GM12878 (cell line): ENCODE data around the gene ELMO2.

ENCODE experiments used
- EED ChIP-seq: sonication (generic); IDR thresholded peaks from 2 replicates; pipeline ENCODE4 v1.6.1; 2016; ENCODE audit warnings: antibody characterized with exemption, low read depth
- TF ChIP-seq, protein P1 (sequence below), 3 experiments: IDR thresholded peaks in 2 of 3; conservative IDR thresholded peaks in 1 of 3; 2 replicates each; pipeline ENCODE4 v1.5.1; 2011; ENCODE audit warnings: low read depth in 3 of 3, low read length in 3 of 3, mild to moderate bottlenecking in 3 of 3, control low read depth in 2 of 3, moderate library complexity in 2 of 3, inconsistent platforms in 1 of 3, mixed read lengths in 1 of 3; ENCODE audit not compliant: control insufficient read depth in 2 of 3, insufficient read depth in 1 of 3; ENCODE audit errors: extremely low read depth in 1 of 3

DNA sequence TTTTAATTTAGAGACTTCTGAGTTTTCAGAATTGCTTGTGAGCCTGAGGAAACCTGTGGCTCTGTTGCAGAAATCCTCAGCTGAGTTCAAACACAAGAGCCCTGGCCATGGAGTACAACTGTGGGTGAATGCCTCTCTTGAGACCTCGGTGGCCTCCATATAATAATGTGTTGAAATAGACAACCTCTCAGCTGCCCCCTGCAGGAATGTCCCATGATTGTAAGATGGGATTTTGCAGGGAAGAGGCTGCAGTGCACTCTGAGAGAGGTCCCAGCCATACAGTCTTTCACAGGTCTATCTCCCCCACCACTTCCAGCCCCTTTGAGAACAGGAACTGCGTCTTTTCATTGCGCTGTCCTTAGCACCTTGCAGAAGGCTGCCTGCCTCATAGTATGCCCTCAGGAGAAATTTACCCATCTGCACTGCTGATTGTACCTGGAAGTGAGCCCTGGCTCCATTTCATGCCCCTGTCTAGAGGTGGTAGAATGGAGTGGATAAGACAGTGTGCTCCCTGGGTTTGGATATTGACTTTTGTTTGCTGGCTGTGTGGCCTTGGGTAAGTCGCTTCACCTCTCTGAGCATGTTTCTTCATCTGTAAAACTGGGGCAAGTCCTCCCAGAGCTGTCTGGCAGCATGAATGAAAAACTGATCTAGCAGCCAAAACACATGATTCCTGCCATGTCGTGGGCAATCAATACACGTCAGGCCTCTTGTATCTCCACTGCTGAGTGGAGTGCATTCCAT is 81.3 kb downstream of the ELMO2 start:
- TF ChIP-seq, protein P1, sequence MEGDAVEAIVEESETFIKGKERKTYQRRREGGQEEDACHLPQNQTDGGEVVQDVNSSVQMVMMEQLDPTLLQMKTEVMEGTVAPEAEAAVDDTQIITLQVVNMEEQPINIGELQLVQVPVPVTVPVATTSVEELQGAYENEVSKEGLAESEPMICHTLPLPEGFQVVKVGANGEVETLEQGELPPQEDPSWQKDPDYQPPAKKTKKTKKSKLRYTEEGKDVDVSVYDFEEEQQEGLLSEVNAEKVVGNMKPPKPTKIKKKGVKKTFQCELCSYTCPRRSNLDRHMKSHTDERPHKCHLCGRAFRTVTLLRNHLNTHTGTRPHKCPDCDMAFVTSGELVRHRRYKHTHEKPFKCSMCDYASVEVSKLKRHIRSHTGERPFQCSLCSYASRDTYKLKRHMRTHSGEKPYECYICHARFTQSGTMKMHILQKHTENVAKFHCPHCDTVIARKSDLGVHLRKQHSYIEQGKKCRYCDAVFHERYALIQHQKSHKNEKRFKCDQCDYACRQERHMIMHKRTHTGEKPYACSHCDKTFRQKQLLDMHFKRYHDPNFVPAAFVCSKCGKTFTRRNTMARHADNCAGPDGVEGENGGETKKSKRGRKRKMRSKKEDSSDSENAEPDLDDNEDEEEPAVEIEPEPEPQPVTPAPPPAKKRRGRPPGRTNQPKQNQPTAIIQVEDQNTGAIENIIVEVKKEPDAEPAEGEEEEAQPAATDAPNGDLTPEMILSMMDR (IDR thresholded peaks at IDR 0.05 in 2 of 3, conservative IDR thresholded peaks at IDR 0.05 in 1 of 3; ENCODE audit: control insufficient read depth in 2 of 3, extremely low read depth in 1 of 3, insufficient read depth in 1 of 3, low read depth in 3 of 3, low read length in 3 of 3) = peak in 2 of 3 experiments; percentile 30 to 33; a peak in 3 of 6 replicates
- TF ChIP-seq EED = no peak
